GM12873 (cell line): Measurements from ENCODE around the gene TGFBR2.

Experiments used
- CTCF ChIP-seq: IDR thresholded peaks from 2 replicates; pipeline ENCODE4 v1.5.1; 2012; ENCODE audit warnings: low read depth, mild to moderate bottlenecking, moderate library complexity, low read length, control low read depth; ENCODE audit not compliant: insufficient read depth; ENCODE audit errors: missing control alignments

Gene TGFBR2

DNA sequence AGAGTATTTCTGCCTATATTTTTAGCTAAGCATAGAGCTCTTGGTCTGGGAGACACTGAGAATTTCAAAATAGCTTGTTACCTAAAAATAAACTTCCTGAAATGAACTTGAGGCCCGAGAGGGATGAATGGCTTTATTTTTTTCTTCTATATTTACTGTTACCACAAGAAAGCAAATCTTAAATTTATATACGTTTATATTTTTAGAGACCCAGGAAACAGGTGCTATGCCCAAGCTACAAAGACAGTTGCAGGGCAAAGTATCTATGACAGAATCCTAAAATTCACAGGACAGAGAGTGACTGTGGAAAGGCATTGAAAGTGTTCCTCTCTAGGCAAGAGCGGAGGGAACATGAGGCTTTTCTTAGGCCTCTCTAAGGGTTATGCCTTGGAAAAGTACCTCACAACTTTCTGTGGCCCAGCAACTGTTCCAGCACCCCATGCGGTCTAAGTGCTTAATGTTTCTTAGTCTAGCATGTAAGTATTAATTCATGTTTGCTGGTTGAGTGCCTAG, 36.5 kb downstream of the TGFBR2 start:
- no peak for TF ChIP-seq CTCF

GRCh38 chr3:30643763-30644462, 37.5 kb downstream of the TGFBR2 start:
- TF ChIP-seq CTCF, result no peak

DNA sequence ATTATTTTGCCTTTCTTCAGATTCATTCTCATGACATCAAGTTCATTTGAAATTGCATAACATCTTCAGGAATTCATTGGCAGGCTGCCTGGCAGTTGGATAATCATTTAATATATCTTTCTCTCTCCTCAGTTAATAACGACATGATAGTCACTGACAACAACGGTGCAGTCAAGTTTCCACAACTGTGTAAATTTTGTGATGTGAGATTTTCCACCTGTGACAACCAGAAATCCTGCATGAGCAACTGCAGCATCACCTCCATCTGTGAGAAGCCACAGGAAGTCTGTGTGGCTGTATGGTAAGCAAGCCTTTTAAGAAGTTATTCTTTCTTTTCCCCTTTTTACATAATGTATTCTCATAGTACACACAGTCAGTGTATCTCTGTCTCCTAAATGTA, 38.2 kb downstream of the TGFBR2 start:
- TF ChIP-seq CTCF, result no peak

- no peak for TF ChIP-seq CTCF
Measured at GRCh38 chr3:30645077-30645476, 38.7 kb downstream of the TGFBR2 start.

- no peak for TF ChIP-seq CTCF
Measured at GRCh38 chr3:30646181-30646876, 39.9 kb downstream of the TGFBR2 start.

DNA sequence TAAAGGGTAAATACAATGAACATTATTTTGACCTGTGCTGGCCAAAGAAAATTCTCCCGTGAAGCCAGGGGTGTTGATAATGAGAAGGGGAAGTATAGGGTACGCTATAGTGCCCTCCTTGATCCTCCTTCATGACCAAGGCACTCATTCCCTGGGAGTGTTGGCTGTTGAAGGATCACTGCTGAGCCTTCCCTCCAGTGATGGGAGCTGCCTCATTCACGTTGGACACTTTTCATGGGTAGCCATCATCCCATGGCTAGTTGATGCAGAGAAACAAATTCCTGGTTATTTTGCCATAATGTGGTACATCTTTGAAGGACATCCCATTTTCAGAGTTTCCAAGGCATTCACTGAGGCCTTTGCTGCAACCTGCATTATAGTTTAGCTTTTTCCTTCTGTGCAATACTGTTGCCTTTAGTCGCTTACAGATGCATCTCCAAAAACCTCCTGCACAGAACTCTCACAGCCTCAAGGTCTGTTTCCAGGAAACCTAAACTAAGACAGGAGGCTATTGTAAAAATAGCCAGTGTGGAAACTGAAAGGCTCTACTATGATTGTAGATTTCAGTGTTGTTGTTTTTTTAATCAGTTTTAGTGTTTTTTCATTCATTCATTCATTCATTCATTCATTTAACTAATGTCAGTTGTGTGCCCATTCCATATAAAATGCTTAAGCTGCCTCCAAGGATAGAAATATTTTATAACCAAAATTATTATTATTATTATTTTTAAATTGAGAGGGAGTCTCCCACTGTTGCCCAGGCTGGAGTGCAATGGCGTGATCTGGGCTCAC, 40.8 kb downstream of the TGFBR2 start:
- no peak for TF ChIP-seq CTCF
